Measurements from ENCODE around the gene SLC39A10. TPM values are rescaled to one million over a fixed set of nuclear protein-coding genes. Genes with fewer than 3 reads are reported as not detected.

SLC39A10 gene
- total RNA-seq, 3 donors from 2014 or later: 16.3 to 31.5 (median 25.8) TPM

DNA sequence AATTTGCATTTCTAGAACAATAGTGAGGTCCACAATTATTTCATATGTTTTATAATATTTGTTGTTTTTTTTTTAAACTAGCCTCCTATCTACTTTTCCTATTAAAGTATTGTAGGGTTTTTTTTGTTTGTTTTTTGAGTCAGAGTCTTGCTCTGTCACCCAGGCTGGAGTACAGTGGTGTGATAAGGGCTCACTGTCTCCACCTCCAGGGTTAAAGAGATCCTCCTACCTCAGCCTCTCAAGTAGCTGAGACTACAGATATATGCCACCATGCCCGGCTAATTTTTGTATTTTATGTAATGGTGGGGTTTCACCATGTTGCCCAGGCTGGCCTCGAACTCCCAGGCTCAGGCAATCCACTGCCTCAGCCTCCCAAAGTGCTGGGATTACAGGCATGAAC, 122.5 kb downstream of the SLC39A10 start:
- H3K27ac ChIP-seq: no peak overlapping the region
- TF ChIP-seq POLR2A (IDR thresholded peaks at IDR 0.05): no peak
- TF ChIP-seq, protein P1, sequence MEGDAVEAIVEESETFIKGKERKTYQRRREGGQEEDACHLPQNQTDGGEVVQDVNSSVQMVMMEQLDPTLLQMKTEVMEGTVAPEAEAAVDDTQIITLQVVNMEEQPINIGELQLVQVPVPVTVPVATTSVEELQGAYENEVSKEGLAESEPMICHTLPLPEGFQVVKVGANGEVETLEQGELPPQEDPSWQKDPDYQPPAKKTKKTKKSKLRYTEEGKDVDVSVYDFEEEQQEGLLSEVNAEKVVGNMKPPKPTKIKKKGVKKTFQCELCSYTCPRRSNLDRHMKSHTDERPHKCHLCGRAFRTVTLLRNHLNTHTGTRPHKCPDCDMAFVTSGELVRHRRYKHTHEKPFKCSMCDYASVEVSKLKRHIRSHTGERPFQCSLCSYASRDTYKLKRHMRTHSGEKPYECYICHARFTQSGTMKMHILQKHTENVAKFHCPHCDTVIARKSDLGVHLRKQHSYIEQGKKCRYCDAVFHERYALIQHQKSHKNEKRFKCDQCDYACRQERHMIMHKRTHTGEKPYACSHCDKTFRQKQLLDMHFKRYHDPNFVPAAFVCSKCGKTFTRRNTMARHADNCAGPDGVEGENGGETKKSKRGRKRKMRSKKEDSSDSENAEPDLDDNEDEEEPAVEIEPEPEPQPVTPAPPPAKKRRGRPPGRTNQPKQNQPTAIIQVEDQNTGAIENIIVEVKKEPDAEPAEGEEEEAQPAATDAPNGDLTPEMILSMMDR (IDR thresholded peaks at IDR 0.05): no peak
- no peak for TF ChIP-seq POLR2AphosphoS5 (IDR thresholded peaks at IDR 0.05)
- intact Hi-C loops (cut with DNase I; ENCODE audit: low total_unique reads): no loop called here
- no peak overlapping the region for H3K4me3 ChIP-seq
- no peaks in the 10 kb centered on the region for H3K27me3 ChIP-seq
- no peaks in the 10 kb centered on the region for H3K4me1 ChIP-seq
- no peaks in the 10 kb centered on the region for H3K36me3 ChIP-seq
- H3K9me3 ChIP-seq: no peaks in the 10 kb centered on the region
- DNase-seq (ENCODE audit: low spot score in 2 of 2): no peak

- Histone ChIP-seq H3K4me1 (no peaks in the 10 kb centered on the region), H3K4me3 (no peak overlapping the region), H3K27ac (no peak overlapping the region), H3K36me3 (no peaks in the 10 kb centered on the region), H3K27me3 (no peaks in the 10 kb centered on the region), H3K9me3 (no peaks in the 10 kb centered on the region)
- TF ChIP-seq, protein P1 (IDR thresholded peaks at IDR 0.05): no peak
- TF ChIP-seq POLR2A (IDR thresholded peaks at IDR 0.05): no peak
- TF ChIP-seq POLR2AphosphoS5 (IDR thresholded peaks at IDR 0.05): no peak
- DNase-seq (ENCODE audit: low spot score in 2 of 2): no peak
- intact Hi-C loops (cut with DNase I; ENCODE audit: low total_unique reads): no loop called here
These were observed 125.1 kb downstream of the SLC39A10 start for GRCh38 chr2:195782156-195782555.
